LNCAP (cell line): ENCODE measurements around the gene MAPK14.

ENCODE experiments used
- TF ChIP-seq, protein P1 (sequence below): fragments of 450-650 bp; IDR thresholded peaks from 2 replicates; pipeline ENCODE4 v1.5.1; 2017; ENCODE audit warnings: mild to moderate bottlenecking

MAPK14 gene

DNA sequence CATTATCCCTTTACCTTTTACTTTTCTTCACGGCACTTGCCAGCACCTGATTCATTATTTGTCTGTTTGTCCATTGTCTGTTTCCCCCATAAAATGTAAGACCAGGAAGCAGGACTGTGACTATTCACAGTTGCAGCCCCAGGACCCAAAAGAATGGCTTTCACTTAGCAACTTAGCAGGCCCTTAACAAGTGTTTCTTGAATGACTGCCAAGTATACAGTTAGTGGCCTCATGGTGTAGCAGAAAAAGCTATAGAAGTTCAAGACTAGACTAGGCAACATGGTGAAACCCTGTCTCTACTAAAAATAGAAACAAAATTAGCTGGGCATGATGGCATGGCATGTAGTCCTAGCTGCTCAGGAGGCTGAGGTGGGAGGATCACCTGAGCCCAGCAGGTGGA lies 7.5 kb upstream of the MAPK14 start:
- TF ChIP-seq, protein P1, sequence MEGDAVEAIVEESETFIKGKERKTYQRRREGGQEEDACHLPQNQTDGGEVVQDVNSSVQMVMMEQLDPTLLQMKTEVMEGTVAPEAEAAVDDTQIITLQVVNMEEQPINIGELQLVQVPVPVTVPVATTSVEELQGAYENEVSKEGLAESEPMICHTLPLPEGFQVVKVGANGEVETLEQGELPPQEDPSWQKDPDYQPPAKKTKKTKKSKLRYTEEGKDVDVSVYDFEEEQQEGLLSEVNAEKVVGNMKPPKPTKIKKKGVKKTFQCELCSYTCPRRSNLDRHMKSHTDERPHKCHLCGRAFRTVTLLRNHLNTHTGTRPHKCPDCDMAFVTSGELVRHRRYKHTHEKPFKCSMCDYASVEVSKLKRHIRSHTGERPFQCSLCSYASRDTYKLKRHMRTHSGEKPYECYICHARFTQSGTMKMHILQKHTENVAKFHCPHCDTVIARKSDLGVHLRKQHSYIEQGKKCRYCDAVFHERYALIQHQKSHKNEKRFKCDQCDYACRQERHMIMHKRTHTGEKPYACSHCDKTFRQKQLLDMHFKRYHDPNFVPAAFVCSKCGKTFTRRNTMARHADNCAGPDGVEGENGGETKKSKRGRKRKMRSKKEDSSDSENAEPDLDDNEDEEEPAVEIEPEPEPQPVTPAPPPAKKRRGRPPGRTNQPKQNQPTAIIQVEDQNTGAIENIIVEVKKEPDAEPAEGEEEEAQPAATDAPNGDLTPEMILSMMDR, result no peak

DNA sequence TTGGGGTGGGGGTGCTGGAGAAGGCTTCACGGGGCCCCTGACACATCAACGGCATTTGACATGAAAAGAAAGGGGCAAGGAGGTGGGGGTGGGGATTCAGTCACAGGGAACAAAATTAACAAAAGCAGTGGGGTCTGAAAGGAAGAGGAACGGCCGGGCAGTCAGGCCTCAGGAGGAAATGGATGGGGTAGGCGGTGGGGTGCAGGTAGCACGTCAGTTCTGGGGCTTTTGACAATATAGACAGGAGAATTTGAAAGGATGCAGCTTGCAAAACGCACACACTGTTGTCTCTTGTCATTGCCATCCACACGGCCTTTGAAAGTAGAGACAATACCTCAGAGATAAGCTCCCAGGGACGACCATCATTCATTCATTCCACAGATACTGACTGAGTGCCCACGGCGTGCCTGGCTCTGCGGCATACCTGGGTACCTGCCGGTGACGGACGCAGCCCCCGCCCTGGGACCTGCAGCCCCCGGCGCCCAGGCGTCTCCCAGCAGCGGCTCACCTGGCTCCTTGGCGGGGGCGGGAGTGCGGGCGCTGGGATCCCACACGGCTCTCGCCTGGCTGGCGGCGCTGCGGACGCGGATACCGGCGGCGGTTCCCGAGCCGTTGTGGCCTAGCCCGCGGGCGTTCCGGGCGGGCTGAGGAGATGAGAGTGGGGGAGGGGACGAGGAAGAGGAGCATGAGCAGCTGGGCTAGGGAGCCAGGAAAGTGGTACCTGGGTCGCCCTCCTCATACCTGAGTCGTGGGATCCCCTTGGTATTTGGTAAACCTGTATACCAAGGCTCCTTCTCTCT lies 3.4 kb upstream of the MAPK14 start, which contains the start of gene SLC26A8:
SLC26A8 (minus strand) TSS at position 646 of the 800 bp plus-strand sequence. CDS start 4,934 bp downstream, outside the sequence.
- TF ChIP-seq, protein P1, result no peak

DNA sequence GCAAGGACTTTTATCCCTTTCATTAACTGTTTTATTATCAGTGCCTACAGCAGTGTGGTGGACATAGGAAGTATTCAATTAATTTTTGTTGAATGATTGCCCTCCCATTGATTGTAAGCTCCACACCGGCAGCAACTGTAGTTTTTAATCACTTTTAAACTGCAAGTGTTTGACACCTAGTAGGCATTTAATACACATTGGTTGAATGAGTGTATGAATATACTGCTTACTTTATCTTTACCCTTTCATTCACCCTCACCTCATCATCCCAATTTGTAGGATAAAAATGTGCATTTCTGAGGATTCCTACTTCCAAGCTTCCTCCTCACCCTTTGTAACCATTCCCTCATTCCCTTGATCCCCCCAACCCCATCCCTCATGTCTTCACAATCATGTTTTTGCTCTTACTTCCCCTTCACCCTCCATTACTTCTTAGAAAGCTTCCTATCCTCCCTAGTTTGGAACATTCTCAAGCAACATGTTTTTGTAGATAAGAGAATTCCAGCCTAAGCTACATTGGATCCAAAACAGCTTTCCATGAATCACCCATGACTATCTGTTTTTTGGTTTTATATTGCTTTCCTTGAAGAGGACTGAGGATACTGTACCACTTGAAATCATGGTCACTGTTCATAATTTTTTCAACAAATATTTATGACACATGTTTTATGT lies 2.2 kb upstream of the MAPK14 start:
- TF ChIP-seq, protein P1, result no peak

DNA sequence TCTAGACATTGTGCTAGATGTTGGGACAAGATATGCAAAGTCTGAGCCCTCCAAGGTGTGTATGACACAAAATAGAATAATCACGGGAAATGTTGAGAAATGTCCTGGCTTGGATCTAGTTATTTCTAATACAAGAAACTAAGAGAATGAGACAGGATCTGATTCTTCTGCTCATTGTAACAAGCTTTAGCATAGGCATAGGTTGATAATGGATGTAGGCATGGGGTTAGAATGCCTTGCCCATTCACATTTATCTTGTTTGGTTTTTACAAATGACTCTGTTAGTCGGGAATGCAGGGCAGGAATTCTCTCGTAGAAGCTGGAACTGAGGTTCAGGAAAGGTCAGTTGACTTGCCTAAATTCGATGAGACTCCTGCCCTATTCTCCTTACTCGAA lies 1.7 kb upstream of the MAPK14 start:
- TF ChIP-seq, protein P1, result no peak

DNA sequence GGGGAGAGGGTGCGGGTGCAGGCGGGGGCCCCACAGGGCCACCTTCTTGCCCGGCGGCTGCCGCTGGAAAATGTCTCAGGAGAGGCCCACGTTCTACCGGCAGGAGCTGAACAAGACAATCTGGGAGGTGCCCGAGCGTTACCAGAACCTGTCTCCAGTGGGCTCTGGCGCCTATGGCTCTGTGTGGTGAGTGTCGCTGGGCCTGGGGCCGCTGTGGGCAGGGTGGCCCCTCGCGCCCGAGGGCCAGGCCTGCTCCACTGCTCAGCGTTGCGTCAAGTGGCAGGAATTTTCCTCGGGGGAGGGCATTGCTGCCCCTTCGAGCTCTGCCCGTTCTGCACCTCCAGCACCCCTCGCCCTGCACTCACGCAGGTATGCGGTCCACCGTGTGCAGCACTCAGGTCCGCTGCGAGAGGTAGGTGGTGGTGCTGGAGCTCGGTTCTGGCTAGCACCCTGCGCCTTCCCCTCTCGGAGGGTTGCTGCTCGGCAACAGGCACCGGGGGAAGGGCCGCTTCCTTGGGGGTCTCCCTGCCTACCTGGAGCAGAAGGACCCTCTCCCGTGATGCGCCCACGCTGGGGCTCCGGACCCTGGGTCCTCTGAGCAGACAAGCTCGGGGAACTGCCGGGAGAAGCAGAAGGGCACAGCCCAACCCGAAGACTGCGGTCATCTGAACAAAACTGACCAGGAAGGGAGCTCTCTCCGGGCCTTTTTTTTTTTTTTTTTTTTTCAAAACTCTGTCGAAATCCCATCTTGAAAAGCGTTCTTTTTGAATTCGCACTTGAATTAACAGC lies 674 bp downstream of the MAPK14 start:
- TF ChIP-seq, protein P1, result no peak

DNA sequence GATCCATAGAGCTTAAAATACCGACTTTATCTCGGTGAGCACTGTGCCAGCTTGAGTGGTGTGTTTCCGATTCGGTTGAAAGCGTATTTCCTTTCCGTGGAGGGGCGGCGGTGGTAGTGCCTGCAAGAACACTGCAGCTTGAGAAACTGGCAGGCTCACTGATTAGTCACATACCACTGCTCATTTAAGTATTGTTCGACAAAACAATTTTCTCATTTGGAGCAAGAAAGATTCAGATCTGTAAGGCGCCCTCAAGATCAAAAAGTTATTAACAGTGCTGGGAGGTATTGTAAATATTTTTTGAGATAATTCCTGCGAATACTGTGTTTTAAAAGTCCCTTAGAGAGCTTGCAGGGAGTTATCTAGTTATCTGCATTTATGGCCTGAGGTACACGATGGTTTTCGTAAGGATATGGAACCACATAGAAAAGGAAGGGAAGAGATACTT lies 1.3 kb downstream of the MAPK14 start:
- TF ChIP-seq, protein P1, result no peak

DNA sequence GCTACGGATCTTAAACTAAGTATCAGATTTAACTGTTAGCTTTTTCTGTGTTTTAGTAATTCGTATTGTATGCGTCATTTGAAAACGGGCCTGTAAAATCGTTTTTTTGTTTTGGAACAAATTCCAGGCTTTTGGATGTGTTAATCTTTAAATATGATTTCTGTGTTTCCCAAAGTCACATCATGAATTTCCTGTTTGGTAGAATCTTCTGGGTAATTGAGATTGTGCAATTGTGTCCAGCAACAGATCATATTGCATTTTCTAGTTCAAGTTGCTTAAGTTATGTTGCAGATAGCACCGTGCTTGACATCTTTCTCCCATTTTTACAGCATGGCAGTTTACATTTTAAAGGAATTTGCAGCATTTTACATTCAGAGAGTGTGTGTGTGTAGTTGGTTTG lies 1.9 kb downstream of the MAPK14 start:
- TF ChIP-seq, protein P1, result no peak
